ENCODE data around the gene ZNF778. TPM values are rescaled to one million over a fixed set of nuclear protein-coding genes. Genes with fewer than 3 reads are reported as not detected.

ZNF778 gene
- total RNA-seq, 2 experiments from 2014 or later: 4.3 to 6.2 TPM

- H3K9me3 Mint-ChIP-seq: no peaks in the 10 kb centered on the region
- H3K36me3 Mint-ChIP-seq (ENCODE audit: low read depth): peaks cover 17% of the 10 kb centered on the region
- H3K27ac Mint-ChIP-seq: no peak overlapping the region
- ChIA-PET CTCF (interaction anchor here (1.6 kb wide), 1 partner anchor 9 kb away, joined by 4 read pairs; no protein-coding TSS in a partner anchor), POLR2A (no interaction called here)
- no peak for DNase-seq
- ATAC-seq: no peak
- no peaks in the 10 kb centered on the region for H3K4me1 Mint-ChIP-seq (ENCODE audit: low read depth)
- H3K4me3 Mint-ChIP-seq: no peak overlapping the region
- intact Hi-C loops (cut with micrococcal nuclease): no loop called here
- no peaks in the 10 kb centered on the region for H3K27me3 Mint-ChIP-seq
- TF ChIP-seq, protein P1, sequence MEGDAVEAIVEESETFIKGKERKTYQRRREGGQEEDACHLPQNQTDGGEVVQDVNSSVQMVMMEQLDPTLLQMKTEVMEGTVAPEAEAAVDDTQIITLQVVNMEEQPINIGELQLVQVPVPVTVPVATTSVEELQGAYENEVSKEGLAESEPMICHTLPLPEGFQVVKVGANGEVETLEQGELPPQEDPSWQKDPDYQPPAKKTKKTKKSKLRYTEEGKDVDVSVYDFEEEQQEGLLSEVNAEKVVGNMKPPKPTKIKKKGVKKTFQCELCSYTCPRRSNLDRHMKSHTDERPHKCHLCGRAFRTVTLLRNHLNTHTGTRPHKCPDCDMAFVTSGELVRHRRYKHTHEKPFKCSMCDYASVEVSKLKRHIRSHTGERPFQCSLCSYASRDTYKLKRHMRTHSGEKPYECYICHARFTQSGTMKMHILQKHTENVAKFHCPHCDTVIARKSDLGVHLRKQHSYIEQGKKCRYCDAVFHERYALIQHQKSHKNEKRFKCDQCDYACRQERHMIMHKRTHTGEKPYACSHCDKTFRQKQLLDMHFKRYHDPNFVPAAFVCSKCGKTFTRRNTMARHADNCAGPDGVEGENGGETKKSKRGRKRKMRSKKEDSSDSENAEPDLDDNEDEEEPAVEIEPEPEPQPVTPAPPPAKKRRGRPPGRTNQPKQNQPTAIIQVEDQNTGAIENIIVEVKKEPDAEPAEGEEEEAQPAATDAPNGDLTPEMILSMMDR (IDR thresholded peaks at IDR 0.05): no peak
Observed at GRCh38 chr16:89279666-89280481, 62.4 kb downstream of the ZNF778 start.

- ATAC-seq: no peak
- Mint-ChIP-seq H3K4me3 (no peak overlapping the region), H3K4me1 (ENCODE audit: low read depth) (no peaks in the 10 kb centered on the region), H3K27ac (no peak overlapping the region), H3K36me3 (ENCODE audit: low read depth) (peaks cover 13% of the 10 kb centered on the region), H3K9me3 (no peaks in the 10 kb centered on the region), H3K27me3 (no peaks in the 10 kb centered on the region)
- intact Hi-C loops (cut with micrococcal nuclease): no loop called here
- TF ChIP-seq, protein P1 (IDR thresholded peaks at IDR 0.05): no peak
- no peak for DNase-seq
- ChIA-PET CTCF (interaction anchor here (1.5 to 1.6 kb wide), 2 partner anchors 9 to 11 kb away, joined by 4 read pairs; no protein-coding TSS in a partner anchor), POLR2A (no interaction called here)
Observed at GRCh38 chr16:89280546-89281188, 63.2 kb downstream of the ZNF778 start.

DNA sequence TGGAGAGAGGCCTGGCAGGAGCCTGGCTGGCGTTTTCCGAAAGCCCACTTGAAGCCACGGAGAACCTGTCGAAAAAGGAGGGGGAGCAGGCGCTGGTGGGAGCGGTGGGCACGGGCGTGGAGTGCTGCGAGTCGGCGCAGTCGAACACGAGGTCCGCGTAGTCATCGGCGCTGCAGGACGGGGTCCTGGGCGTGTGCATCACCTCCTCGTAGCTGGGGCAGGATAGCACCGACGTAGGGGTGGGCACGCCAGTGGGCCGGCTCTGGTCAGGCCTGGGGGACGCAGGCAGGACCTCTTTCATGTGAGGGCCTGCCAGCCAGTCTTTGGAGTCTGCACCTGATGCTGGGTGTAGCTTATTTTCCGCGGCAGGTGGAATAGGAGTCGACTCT, 63.7 kb downstream of the ZNF778 start:
- intact Hi-C loops (cut with micrococcal nuclease): no loop called here
- DNase-seq (no peak), ATAC-seq (no peak)
- H3K27me3 Mint-ChIP-seq: no peaks in the 10 kb centered on the region
- peaks cover 9% of the 10 kb centered on the region for H3K36me3 Mint-ChIP-seq (ENCODE audit: low read depth)
- H3K4me1 Mint-ChIP-seq (ENCODE audit: low read depth): no peaks in the 10 kb centered on the region
- ChIA-PET POLR2A (no interaction called here), CTCF (interaction anchor here (1.5 to 1.6 kb wide), 2 partner anchors 8 to 11 kb away, joined by 4 read pairs; no protein-coding TSS in a partner anchor)
- no peaks in the 10 kb centered on the region for H3K9me3 Mint-ChIP-seq
- no peak overlapping the region for H3K4me3 Mint-ChIP-seq
- no peak overlapping the region for H3K27ac Mint-ChIP-seq
- TF ChIP-seq, protein P1 (IDR thresholded peaks at IDR 0.05): no peak

DNA sequence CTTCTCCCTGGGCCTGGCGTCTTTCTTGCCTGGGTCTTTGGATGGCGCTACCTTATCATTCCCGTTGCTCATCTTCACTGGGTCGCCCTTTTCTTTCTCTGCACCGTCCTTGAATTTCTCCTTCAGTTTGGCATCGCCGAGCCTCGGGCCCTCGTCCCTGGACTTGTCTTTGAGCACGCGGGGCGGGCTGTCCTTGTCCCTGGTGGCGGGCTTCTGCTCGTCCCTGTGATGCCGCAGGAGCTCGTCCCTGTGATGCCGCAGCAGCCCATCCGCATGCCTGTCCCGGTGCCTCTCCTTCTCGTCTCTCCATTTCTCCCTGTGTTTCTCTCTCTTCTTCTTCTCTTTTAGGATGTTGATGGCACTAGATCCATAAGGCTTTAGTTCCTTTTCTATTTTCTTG, 64.3 kb downstream of the ZNF778 start:
- no peak for DNase-seq
- ChIA-PET CTCF (interaction anchor here (1.5 kb wide), 1 partner anchor 10 kb away, joined by 4 read pairs; no protein-coding TSS in a partner anchor), POLR2A (interaction anchor here (0.8 kb wide), 2 partner anchors 20 to 191 kb away, joined by 3 read pairs; no protein-coding TSS in a partner anchor)
- ATAC-seq: no peak
- no peak overlapping the region for H3K27ac Mint-ChIP-seq
- no peaks in the 10 kb centered on the region for H3K27me3 Mint-ChIP-seq
- no peaks in the 10 kb centered on the region for H3K4me1 Mint-ChIP-seq (ENCODE audit: low read depth)
- no peaks in the 10 kb centered on the region for H3K9me3 Mint-ChIP-seq
- peaks cover 7% of the 10 kb centered on the region for H3K36me3 Mint-ChIP-seq (ENCODE audit: low read depth)
- H3K4me3 Mint-ChIP-seq: no peak overlapping the region
- TF ChIP-seq, protein P1 (IDR thresholded peaks at IDR 0.05): no peak
- intact Hi-C loops (cut with micrococcal nuclease): no loop called here

DNA sequence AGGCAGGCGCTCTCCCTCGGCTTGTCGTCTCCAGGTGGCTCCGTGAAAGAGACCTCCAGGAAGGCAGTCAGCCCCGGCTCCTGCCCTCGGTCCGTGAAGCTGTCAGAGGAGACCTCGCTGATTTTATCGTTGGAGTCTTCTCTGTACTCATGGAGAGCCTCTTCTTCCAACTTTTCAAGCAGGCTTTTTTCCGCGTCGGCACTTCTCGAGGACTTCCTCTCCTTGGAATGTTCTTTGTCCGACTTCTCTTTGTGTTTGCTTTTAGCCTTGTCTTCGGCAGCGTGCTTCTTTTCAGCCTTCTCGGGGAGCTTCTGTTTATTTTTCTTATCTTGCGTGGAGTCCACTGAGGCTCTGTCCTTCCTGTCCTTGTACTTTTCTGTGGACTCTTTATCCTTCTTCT, 65.0 kb downstream of the ZNF778 start:
- intact Hi-C loops (cut with micrococcal nuclease): no loop called here
- POLR2A ChIA-PET: interaction anchor here (0.8 kb wide), 2 partner anchors 20 to 190 kb away, joined by 3 read pairs; no protein-coding TSS in a partner anchor
- DNase-seq: no peak
- no peak overlapping the region for H3K27ac Mint-ChIP-seq
- ATAC-seq: no peak
- H3K27me3 Mint-ChIP-seq: no peaks in the 10 kb centered on the region
- TF ChIP-seq, protein P1 (IDR thresholded peaks at IDR 0.05): no peak
- no peaks in the 10 kb centered on the region for H3K4me1 Mint-ChIP-seq (ENCODE audit: low read depth)
- peaks cover 8% of the 10 kb centered on the region for H3K36me3 Mint-ChIP-seq (ENCODE audit: low read depth)
- no peaks in the 10 kb centered on the region for H3K9me3 Mint-ChIP-seq
- H3K4me3 Mint-ChIP-seq: no peak overlapping the region
- CTCF ChIA-PET: interaction anchor here (1.5 to 1.6 kb wide), 2 partner anchors 10 to 14 kb away, joined by 4 read pairs; no protein-coding TSS in a partner anchor

All from activated CD8-positive, alpha-beta T cell treated with anti-CD3 and anti-CD28 coated beads for 36 hours (primary cell).